Parathyroid adenoma (tissue), 2 donors: ENCODE results near the gene SLC16A7.

Experiments used
- H2AFZ ChIP-seq: fragments of 300-600 bp; sonication (generic); one replicate; pipeline ENCODE4 v1.7.0; 2017; ENCODE audit warnings: antibody characterized with exemption, mild to moderate bottlenecking
- H3K27ac ChIP-seq: fragments of 300-600 bp; sonication (generic); one replicate; pipeline ENCODE4 v1.7.0; 2017
- H3K27me3 ChIP-seq: fragments of 300-600 bp; sonication (generic); one replicate; pipeline ENCODE4 v1.7.0; 2017; ENCODE audit warnings: low read length; ENCODE audit not compliant: control insufficient read depth, insufficient read depth
- H3K36me3 ChIP-seq: fragments of 300-600 bp; sonication (generic); one replicate; pipeline ENCODE4 v1.7.0; 2017; ENCODE audit warnings: low read length; ENCODE audit not compliant: control insufficient read depth, insufficient read depth
- H3K4me1 ChIP-seq: fragments of 300-600 bp; sonication (generic); one replicate; pipeline ENCODE4 v1.7.0; 2017; ENCODE audit warnings: control low read depth
- H3K4me2 ChIP-seq: fragments of 300-600 bp; sonication (generic); one replicate; pipeline ENCODE4 v1.7.0; 2017; ENCODE audit warnings: low read length
- H3K4me3 ChIP-seq: fragments of 300-600 bp; sonication (generic); one replicate; pipeline ENCODE4 v1.7.0; 2017; ENCODE audit warnings: low read depth, low read length
- H3K79me2 ChIP-seq: fragments of 300-600 bp; sonication (generic); one replicate; pipeline ENCODE4 v1.7.0; 2017; ENCODE audit warnings: control low read depth
- H3K9ac ChIP-seq: fragments of 300-600 bp; sonication (generic); one replicate; pipeline ENCODE4 v1.7.0; 2017; ENCODE audit warnings: mild to moderate bottlenecking
- H3K9me3 ChIP-seq: fragments of 300-600 bp; sonication (generic); one replicate; pipeline ENCODE4 v1.7.0; 2017; ENCODE audit warnings: low read length; ENCODE audit not compliant: control insufficient read depth
- TF ChIP-seq, protein P1 (sequence below): fragments of 300-600 bp; sonication (generic); IDR thresholded peaks from one replicate; pipeline ENCODE4 v1.7.0; 2017; ENCODE audit warnings: antibody characterized with exemption, mild to moderate bottlenecking
- donor health status: primary hyperparathyroidism.

Gene SLC16A7

DNA sequence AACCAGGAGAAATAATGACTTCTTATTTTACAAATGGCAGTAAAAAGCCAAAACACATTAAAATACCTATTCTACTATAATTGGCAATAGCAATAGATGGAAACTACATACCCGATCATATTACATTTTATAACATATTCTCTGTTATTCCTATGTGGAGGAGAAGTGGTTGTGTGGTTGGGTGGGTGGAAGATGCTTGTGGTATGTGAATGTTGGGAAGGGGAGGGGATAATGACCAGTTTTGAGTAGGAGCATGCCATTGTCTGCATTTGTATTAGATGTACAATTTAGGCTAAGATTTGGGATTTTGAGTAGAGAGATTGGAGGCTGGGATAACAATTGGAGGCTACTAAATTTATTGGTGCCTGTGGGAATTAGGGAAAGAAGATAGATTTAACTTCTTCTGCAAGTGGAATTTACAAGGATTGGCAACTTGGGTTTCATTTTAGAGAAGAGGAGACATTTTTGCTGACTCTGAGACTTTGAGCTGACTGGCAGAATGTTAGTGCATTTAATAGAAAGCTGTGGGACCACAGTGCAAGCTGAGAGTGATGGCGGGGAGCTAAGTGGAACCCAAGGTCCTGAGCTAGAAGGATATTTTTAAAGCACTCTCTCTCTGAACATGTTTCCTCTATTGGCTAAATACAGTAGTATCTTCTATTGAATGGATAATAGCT, 65.2 kb downstream of the SLC16A7 start:
- Histone ChIP-seq H2AFZ (no peak overlapping the region), H3K4me1 (no peaks in the 10 kb centered on the region), H3K79me2 (no peaks in the 10 kb centered on the region), H3K4me2 (no peak overlapping the region), H3K4me3 (no peak overlapping the region), H3K9me3 (no peaks in the 10 kb centered on the region), H3K9ac (no peak overlapping the region), H3K27ac (no peak overlapping the region), H3K36me3 (no peaks in the 10 kb centered on the region), H3K27me3 (no peaks in the 10 kb centered on the region)
- TF ChIP-seq, protein P1, sequence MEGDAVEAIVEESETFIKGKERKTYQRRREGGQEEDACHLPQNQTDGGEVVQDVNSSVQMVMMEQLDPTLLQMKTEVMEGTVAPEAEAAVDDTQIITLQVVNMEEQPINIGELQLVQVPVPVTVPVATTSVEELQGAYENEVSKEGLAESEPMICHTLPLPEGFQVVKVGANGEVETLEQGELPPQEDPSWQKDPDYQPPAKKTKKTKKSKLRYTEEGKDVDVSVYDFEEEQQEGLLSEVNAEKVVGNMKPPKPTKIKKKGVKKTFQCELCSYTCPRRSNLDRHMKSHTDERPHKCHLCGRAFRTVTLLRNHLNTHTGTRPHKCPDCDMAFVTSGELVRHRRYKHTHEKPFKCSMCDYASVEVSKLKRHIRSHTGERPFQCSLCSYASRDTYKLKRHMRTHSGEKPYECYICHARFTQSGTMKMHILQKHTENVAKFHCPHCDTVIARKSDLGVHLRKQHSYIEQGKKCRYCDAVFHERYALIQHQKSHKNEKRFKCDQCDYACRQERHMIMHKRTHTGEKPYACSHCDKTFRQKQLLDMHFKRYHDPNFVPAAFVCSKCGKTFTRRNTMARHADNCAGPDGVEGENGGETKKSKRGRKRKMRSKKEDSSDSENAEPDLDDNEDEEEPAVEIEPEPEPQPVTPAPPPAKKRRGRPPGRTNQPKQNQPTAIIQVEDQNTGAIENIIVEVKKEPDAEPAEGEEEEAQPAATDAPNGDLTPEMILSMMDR, result no peak

- Histone ChIP-seq H3K4me1 (no peaks in the 10 kb centered on the region), H3K9me3 (no peaks in the 10 kb centered on the region), H3K36me3 (no peaks in the 10 kb centered on the region), H3K9ac (no peak overlapping the region), H3K4me3 (no peak overlapping the region), H2AFZ (no peak overlapping the region), H3K27me3 (no peaks in the 10 kb centered on the region), H3K4me2 (no peak overlapping the region), H3K79me2 (no peaks in the 10 kb centered on the region), H3K27ac (no peak overlapping the region)
- TF ChIP-seq, protein P1, result no peak
Observed at GRCh38 chr12:59664495-59664894, 68.7 kb downstream of the SLC16A7 start.

GRCh38 chr12:59665701-59666100, 69.9 kb downstream of the SLC16A7 start:
- TF ChIP-seq, protein P1, result no peak
- Histone ChIP-seq H3K4me1 (no peaks in the 10 kb centered on the region), H3K4me3 (no peak overlapping the region), H3K9ac (no peak overlapping the region), H2AFZ (no peak overlapping the region), H3K27ac (no peak overlapping the region), H3K36me3 (no peaks in the 10 kb centered on the region), H3K4me2 (no peak overlapping the region), H3K9me3 (no peaks in the 10 kb centered on the region), H3K79me2 (no peaks in the 10 kb centered on the region), H3K27me3 (no peaks in the 10 kb centered on the region)

DNA sequence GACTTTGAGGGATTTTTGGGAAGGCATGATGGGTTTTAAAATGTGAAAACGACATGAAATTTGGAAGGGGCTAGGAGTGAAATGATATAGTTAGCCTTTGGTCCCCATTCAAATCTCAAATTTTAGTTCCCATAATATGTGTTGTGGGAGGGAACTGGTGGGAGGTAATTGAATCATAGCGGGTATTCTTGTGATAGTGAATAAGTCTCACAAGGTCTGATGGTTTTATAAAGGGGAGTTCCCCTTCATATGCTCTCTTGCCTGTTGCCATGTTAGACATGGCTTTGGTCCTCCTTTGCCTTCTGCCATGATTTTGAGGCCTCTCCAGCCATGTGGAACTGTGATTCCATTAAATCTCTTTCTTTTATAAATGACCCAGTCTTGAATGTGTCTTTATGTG, 72.8 kb downstream of the SLC16A7 start:
- Histone ChIP-seq H3K4me2 (no peak overlapping the region), H3K9ac (no peak overlapping the region), H3K27ac (no peak overlapping the region), H3K4me1 (no peaks in the 10 kb centered on the region), H3K4me3 (no peak overlapping the region), H2AFZ (no peak overlapping the region), H3K79me2 (no peaks in the 10 kb centered on the region), H3K36me3 (no peaks in the 10 kb centered on the region), H3K9me3 (no peaks in the 10 kb centered on the region), H3K27me3 (no peaks in the 10 kb centered on the region)
- TF ChIP-seq, protein P1, result no peak

DNA sequence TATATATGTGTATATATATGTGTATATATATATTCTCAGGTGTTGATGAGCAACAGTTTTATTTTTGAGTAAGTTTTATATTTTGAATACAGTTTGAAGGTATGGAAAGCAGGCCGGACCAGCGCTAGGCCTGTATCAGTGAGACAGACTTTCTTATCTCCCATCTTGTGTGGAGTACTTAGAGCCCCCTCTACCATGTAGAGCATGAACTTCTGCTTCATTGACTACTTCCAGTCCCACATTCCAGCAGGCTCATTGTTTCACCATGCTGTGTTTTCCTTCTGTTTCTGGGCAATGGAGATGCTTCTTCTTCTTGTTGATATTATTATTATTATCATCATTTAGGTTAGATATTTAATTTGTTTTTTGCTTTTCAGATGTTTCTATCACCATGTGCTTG, 76.4 kb downstream of the SLC16A7 start:
- Histone ChIP-seq H3K4me1 (no peaks in the 10 kb centered on the region), H3K9me3 (no peaks in the 10 kb centered on the region), H3K27ac (no peak overlapping the region)

More for the DNA sequence above, 76.4 kb downstream of the SLC16A7 start:
- Histone ChIP-seq H2AFZ (no peak overlapping the region), H3K27me3 (no peaks in the 10 kb centered on the region), H3K4me2 (no peak overlapping the region), H3K36me3 (no peaks in the 10 kb centered on the region), H3K79me2 (no peaks in the 10 kb centered on the region), H3K9ac (no peak overlapping the region), H3K4me3 (no peak overlapping the region)
- TF ChIP-seq, protein P1, result no peak
